DMS153 treated with DMSO at 0.1 percent for 48 hours (cell line): ENCODE data around the gene ADCY2.

Experiments used
- DNase-seq: peaks from one replicate; lab custom pipeline; 2025; ENCODE audit not compliant: unreplicated experiment; lab: John Stamatoyannopoulos, UW

The ADCY2 gene

GRCh38 chr5:7857926-7858632 is 462.1 kb downstream of the ADCY2 start:
- DNase-seq: no peak

- DNase-seq: no peak
Measured at GRCh38 chr5:7866196-7866595, 470.3 kb downstream of the ADCY2 start.

GRCh38 chr5:7867260-7867659 is 471.3 kb downstream of the ADCY2 start:
- DNase-seq: no peak

- DNase-seq: no peak
Measured at GRCh38 chr5:7868427-7868772, 472.5 kb downstream of the ADCY2 start.

GRCh38 chr5:7868773-7869473 is 473.0 kb downstream of the ADCY2 start, which contains the start of the genes FASTKD3 and MTRR:
TSS of gene FASTKD3 (minus strand) at chr5:7869031. CDS start at chr5:7868083, 948 bp downstream.
TSS of gene MTRR (plus strand) at chr5:7869148. CDS start at chr5:7870795, 1,647 bp downstream.
- DNase-seq: peak; percentile 93

GRCh38 chr5:7869474-7870136 is 473.7 kb downstream of the ADCY2 start:
- DNase-seq: no peak

- no peak for DNase-seq
Measured at GRCh38 chr5:7871653-7872052, 475.7 kb downstream of the ADCY2 start.

GRCh38 chr5:7872517-7873130 is 476.7 kb downstream of the ADCY2 start:
- DNase-seq: no peak

GRCh38 chr5:7873216-7873615 is 477.3 kb downstream of the ADCY2 start:
- DNase-seq: no peak

- no peak for DNase-seq
Measured at GRCh38 chr5:7874639-7875038, 478.7 kb downstream of the ADCY2 start.

GRCh38 chr5:7875151-7875550 is 479.2 kb downstream of the ADCY2 start:
- DNase-seq: no peak

- DNase-seq: no peak
Measured at GRCh38 chr5:7876867-7877266, 480.9 kb downstream of the ADCY2 start.

GRCh38 chr5:7877851-7878250 is 481.9 kb downstream of the ADCY2 start:
- no peak for DNase-seq

GRCh38 chr5:7878381-7878873 is 482.5 kb downstream of the ADCY2 start:
- DNase-seq: no peak
